K562 (cell line): ENCODE measurements around the gene CEP19.

Source experiments
- CSDE1 ChIP-seq, 2 experiments: fragments of 450-650 bp; IDR thresholded peaks; 2 replicates each; pipeline ENCODE4 v1.6.1; 2016; ENCODE audit warnings: mild to moderate bottlenecking in 1 of 2
- CTCF ChIP-seq, 3 experiments: IDR thresholded peaks in 2 of 3; conservative IDR thresholded peaks in 1 of 3; 2 replicates each; pipeline ENCODE4 v1.5.1; 2011 to 2012; ENCODE audit warnings: low read length in 3 of 3, mild to moderate bottlenecking in 3 of 3, control low read depth in 2 of 3, improper control_type of control experiment in 1 of 3, inconsistent platforms in 1 of 3, low read depth in 1 of 3, mixed read lengths in 1 of 3, moderate library complexity in 1 of 3; ENCODE audit not compliant: insufficient read depth in 2 of 3
- E2F4 ChIP-seq: sonication (generic); formaldehyde crosslinking; IDR thresholded peaks from 2 replicates; pipeline ENCODE4 v1.8.0; 2022; ENCODE audit warnings: mild to moderate bottlenecking, low read depth, missing genetic modification reagents
- FOXP1 ChIP-seq: sonication (generic); formaldehyde crosslinking; IDR thresholded peaks from 2 replicates; pipeline ENCODE4 v1.8.0; 2022; ENCODE audit warnings: mild to moderate bottlenecking, missing genetic modification reagents
- NR1H2 ChIP-seq: sonication (generic); formaldehyde crosslinking; IDR thresholded peaks from 2 replicates; pipeline ENCODE4 v1.4.0; 2020; ENCODE audit warnings: mild to moderate bottlenecking, missing genetic modification reagents
- REST ChIP-seq, 2 experiments: fragments of 450-650 bp; formaldehyde crosslinking in 1 of 2; IDR thresholded peaks; 2 replicates each; pipeline versions ENCODE4 v1.4.0 to v1.6.1; 2014 to 2020; ENCODE audit warnings: mild to moderate bottlenecking in 2 of 2, borderline replicate concordance in 1 of 2, low read depth in 1 of 2
- SPI1 ChIP-seq: IDR thresholded peaks from 2 replicates; pipeline ENCODE4 v1.6.1; 2011; ENCODE audit warnings: low read depth, low read length, control low read depth, borderline replicate concordance
- STAG1 ChIP-seq: sonication (generic); formaldehyde crosslinking; IDR thresholded peaks from 2 replicates; pipeline ENCODE4 v1.5.0; 2020; ENCODE audit warnings: missing genetic modification reagents, borderline replicate concordance
- TAF1 ChIP-seq: IDR thresholded peaks from 2 replicates; pipeline ENCODE4 v1.6.1; 2011; ENCODE audit warnings: mild to moderate bottlenecking, low read length, moderate library complexity; ENCODE audit not compliant: insufficient read depth, control insufficient read depth, severe bottlenecking; ENCODE audit errors: extremely low read depth
- ZNF124 ChIP-seq: sonication (generic); formaldehyde crosslinking; IDR thresholded peaks from 2 replicates; pipeline ENCODE4 v1.8.1; 2022; ENCODE audit warnings: missing genetic modification reagents
- ZNF146 ChIP-seq: IDR thresholded peaks from one replicate; pipeline ENCODE4 v1.6.1; 2018; ENCODE audit warnings: missing compliant biosample characterization; ENCODE audit not compliant: unreplicated experiment
- ZNF23 ChIP-seq: fragments of 250-450 bp; sonication (Bioruptor Pico); IDR thresholded peaks from 2 replicates; pipeline ENCODE4 v1.4.0; 2020; ENCODE audit warnings: mild to moderate bottlenecking
- ZNF274 ChIP-seq: IDR thresholded peaks from 2 replicates; pipeline ENCODE4 v1.6.1; 2011; ENCODE audit warnings: low read depth, mild to moderate bottlenecking, low read length, moderate library complexity, borderline replicate concordance
- ZNF830 ChIP-seq: fragments of 250-450 bp; sonication (Bioruptor Pico); IDR thresholded peaks from 2 replicates; pipeline ENCODE4 v1.5.0; 2021; ENCODE audit warnings: mild to moderate bottlenecking

- no peak for TF ChIP-seq FOXP1 (CRISPR knock-in tag)
- TF ChIP-seq ZNF124 (CRISPR knock-in tag), result no peak
- TF ChIP-seq ZNF274, result no peak
- TF ChIP-seq STAG1, result no peak
- no peak for TF ChIP-seq ZNF146 (CRISPR knock-in tag)
- TF ChIP-seq ZNF830 (CRISPR knock-in tag), result no peak
- TF ChIP-seq ZNF23 (CRISPR knock-in tag), result no peak
- no peak for TF ChIP-seq NR1H2 (CRISPR knock-in tag)
- TF ChIP-seq E2F4 (CRISPR knock-in tag), result no peak
- no peak for TF ChIP-seq CSDE1 (IDR thresholded peaks at IDR 0.05)
- no peak for TF ChIP-seq SPI1
- no peak for TF ChIP-seq TAF1
- TF ChIP-seq CTCF (IDR thresholded peaks at IDR 0.05 in 2 of 3, conservative IDR thresholded peaks at IDR 0.05 in 1 of 3; ENCODE audit: insufficient read depth in 2 of 3, low read depth in 1 of 3, low read length in 3 of 3), result no peak
- TF ChIP-seq REST (IDR thresholded peaks at IDR 0.05; ENCODE audit: borderline replicate concordance), result no peak
- no peak for TF ChIP-seq REST (CRISPR knock-in tag; IDR thresholded peaks at IDR 0.05; ENCODE audit: low read depth)
Observed at GRCh38 chr3:196741249-196741889, 29.3 kb upstream of the CEP19 start.
